Natural killer cell (primary cell): Measurements from ENCODE around the gene KLHL6. TPM values are rescaled to one million over a fixed set of nuclear protein-coding genes. Genes with fewer than 3 reads are reported as not detected.

Source experiments
- ATAC-seq, 3 donors: fragments of 150-1000 bp in 2 of 3; fragments of 200-7000 bp in 1 of 3; cut with Tn5 transposase; 1 replicate in 1 of 3; 2 replicates in 2 of 3; pipeline ENCODE4 v1.10.0; 2021; ENCODE audit warnings: mild to moderate bottlenecking in 2 of 3, moderate library complexity in 2 of 3
- DNase-seq, 2 donors: peaks; one replicate each; pipeline versions ENCODE4 v3.0.0 to v3.0.0-alpha.2; 2013 to 2021; ENCODE audit warnings: mixed read lengths in 1 of 2
- H3K27ac ChIP-seq: one replicate; pipeline ENCODE4 v1.5.1; 2013; ENCODE audit warnings: mild to moderate bottlenecking, low read length
- H3K27me3 ChIP-seq: one replicate; pipeline ENCODE4 v1.6.1; 2013; ENCODE audit warnings: low read length; ENCODE audit not compliant: control insufficient read depth, insufficient read depth
- H3K36me3 ChIP-seq: one replicate; pipeline ENCODE4 v1.6.1; 2013; ENCODE audit warnings: low read length; ENCODE audit not compliant: control insufficient read depth, insufficient read depth
- H3K4me1 ChIP-seq: one replicate; pipeline ENCODE4 v1.6.1; 2013; ENCODE audit warnings: low read length; ENCODE audit not compliant: control insufficient read depth, insufficient read depth
- H3K4me3 ChIP-seq: one replicate; pipeline ENCODE4 v1.5.1; 2013; ENCODE audit warnings: low read length
- H3K9me3 ChIP-seq: one replicate; pipeline ENCODE4 v1.6.1; 2013; ENCODE audit warnings: low read length; ENCODE audit not compliant: control insufficient read depth, insufficient read depth
- H3K27ac Mint-ChIP-seq, 2 donors: one replicate each; pipeline ENCODE4 v1.8.0; 2022; ENCODE audit warnings: mild to moderate bottlenecking in 2 of 2, mixed read lengths in 2 of 2, moderate library complexity in 1 of 2
- H3K27me3 Mint-ChIP-seq, 2 donors: one replicate each; pipeline ENCODE4 v1.8.0; 2022; ENCODE audit warnings: low read depth in 2 of 2, mixed read lengths in 2 of 2
- H3K36me3 Mint-ChIP-seq: one replicate; pipeline ENCODE4 v1.8.0; 2022; ENCODE audit warnings: mixed read lengths
- H3K4me1 Mint-ChIP-seq, 2 donors: one replicate each; pipeline ENCODE4 v1.8.0; 2022; ENCODE audit warnings: mixed read lengths in 2 of 2
- H3K4me3 Mint-ChIP-seq: one replicate; pipeline ENCODE4 v1.8.0; 2022; ENCODE audit warnings: mild to moderate bottlenecking, moderate library complexity, mixed read lengths
- H3K9me3 Mint-ChIP-seq, 2 donors: one replicate each; pipeline ENCODE4 v1.8.0; 2022; ENCODE audit warnings: mixed read lengths in 2 of 2
- CTCF ChIP-seq: fragments of 200-600 bp; IDR thresholded peaks from one replicate; pipeline ENCODE4 v1.8.0; 2022; ENCODE audit warnings: antibody characterized with exemption
- WGBS: methylation state at CpG from one replicate; pipeline ENCODE4 v1.1.7; 2013; ENCODE audit warnings: missing lambda C conversion rate; ENCODE audit not compliant: insufficient coverage; 5-methylcytosine and 5-hydroxymethylcytosine counted together
- intact Hi-C: fragments of 100-400 bp; cut with micrococcal nuclease; formaldehyde crosslinking; loops from one replicate; pipeline ENCODE4 v1.14.2; 2022
- total RNA-seq, 4 donors: library from RNA; stranded (reverse); fragments of 120-200 nt in 1 of 4; gene quantifications; one replicate each; pipeline versions ENCODE4 v1.2.3 to v1.2.4, GENCODE V29; 2013 to 2022

Gene KLHL6
- total RNA-seq, 3 donors from 2014 or later (not counting 1 experiment from before 2014, with no cell fraction given): 10.9 to 17.3 (median 13.6) TPM

GRCh38 chr3:183502237-183503181 lies 53.0 kb downstream of the KLHL6 start:
- Histone ChIP-seq H3K27me3 (no peaks in the 10 kb centered on the region), H3K27ac (no peak overlapping the region), H3K4me3 (no peak overlapping the region), H3K36me3 (peaks cover 36% of the 10 kb centered on the region), H3K4me1 (no peaks in the 10 kb centered on the region), H3K9me3 (no peaks in the 10 kb centered on the region)
- H3K27ac Mint-ChIP-seq: peak overlapping the region in 1 of 2 donors; percentile 18
- no peaks in the 10 kb centered on the region for H3K36me3 Mint-ChIP-seq
- WGBS: 95% methylated on average over 7 of the region's 7 CpGs
- no peak for TF ChIP-seq CTCF
- H3K4me1 Mint-ChIP-seq: peaks cover 5 to 6% of the 10 kb centered on the region in 2 donors
- H3K27me3 Mint-ChIP-seq: no peaks in the 10 kb centered on the region
- no peak for DNase-seq
- intact Hi-C loops: no loop called here
- no peak overlapping the region for H3K4me3 Mint-ChIP-seq
- peaks cover 0 to 6% of the 10 kb centered on the region in 2 donors for H3K9me3 Mint-ChIP-seq
- no peak for ATAC-seq

DNA sequence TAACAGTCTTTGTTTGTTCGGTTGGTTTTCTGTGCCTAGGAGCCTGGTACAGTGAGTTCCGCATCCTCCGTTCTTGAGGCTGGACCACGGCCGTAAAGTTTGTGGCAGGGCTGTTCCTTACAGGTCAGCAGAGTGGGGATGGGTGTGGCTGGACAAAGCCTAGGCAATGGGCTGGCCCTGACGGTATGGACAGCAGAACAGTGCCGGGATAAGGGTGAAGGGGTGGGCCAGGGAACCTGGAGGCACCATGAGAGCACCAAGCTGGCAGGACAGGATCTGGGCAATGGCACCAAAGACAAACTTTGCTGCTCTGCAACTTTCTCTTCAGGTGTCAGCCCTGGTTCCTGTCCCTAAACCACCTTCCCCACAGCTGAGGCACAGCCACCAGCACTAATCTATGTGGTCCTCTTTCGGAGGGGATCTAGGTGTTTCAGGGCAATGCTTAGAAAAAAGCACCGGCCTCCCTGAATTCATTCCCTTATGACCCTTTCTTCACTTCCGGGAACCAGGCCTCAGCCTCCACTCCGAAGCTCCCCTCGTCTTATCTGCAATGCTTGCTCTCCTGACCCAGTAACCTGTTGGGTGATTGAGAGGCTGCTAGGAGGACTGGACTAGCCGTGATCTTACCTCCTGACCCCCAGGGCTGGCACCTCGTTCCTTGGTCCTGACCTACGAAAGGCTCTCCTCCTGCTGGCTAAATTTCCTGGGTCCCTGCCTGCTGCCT lies 54.4 kb downstream of the KLHL6 start:
- Mint-ChIP-seq H3K4me3 (no peak overlapping the region), H3K4me1 (peaks cover 0 to 5% of the 10 kb centered on the region in 2 donors), H3K36me3 (no peaks in the 10 kb centered on the region), H3K9me3 (peaks cover 0 to 6% of the 10 kb centered on the region in 2 donors), H3K27ac (peak overlapping the region in 1 of 2 donors; percentile 11), H3K27me3 (no peaks in the 10 kb centered on the region)
- Histone ChIP-seq H3K9me3 (no peaks in the 10 kb centered on the region), H3K4me1 (no peaks in the 10 kb centered on the region), H3K27me3 (no peaks in the 10 kb centered on the region), H3K4me3 (no peak overlapping the region), H3K27ac (no peak overlapping the region), H3K36me3 (peaks cover 30% of the 10 kb centered on the region)
- intact Hi-C loops: no loop called here
- WGBS: 96% methylated on average over 15 of the region's 15 CpGs
- no peak for TF ChIP-seq CTCF
- no peak for DNase-seq
- ATAC-seq: no peak

- H3K27me3 Mint-ChIP-seq: no peaks in the 10 kb centered on the region
- DNase-seq (no peak), ATAC-seq (no peak)
- peaks cover 0 to 5% of the 10 kb centered on the region in 2 donors for H3K4me1 Mint-ChIP-seq
- H3K4me1 ChIP-seq: no peaks in the 10 kb centered on the region
- H3K4me3 Mint-ChIP-seq: no peak overlapping the region
- H3K36me3 Mint-ChIP-seq: no peaks in the 10 kb centered on the region
- no peaks in the 10 kb centered on the region for H3K27me3 ChIP-seq
- 92% methylated on average over 4 of the region's 4 CpGs for WGBS
- H3K27ac Mint-ChIP-seq: no peak overlapping the region
- peaks cover 24% of the 10 kb centered on the region for H3K36me3 ChIP-seq
- intact Hi-C loops: no loop called here
- no peaks in the 10 kb centered on the region for H3K9me3 ChIP-seq
- no peak overlapping the region for H3K4me3 ChIP-seq
- peaks cover 0 to 2% of the 10 kb centered on the region in 2 donors for H3K9me3 Mint-ChIP-seq
- no peak for TF ChIP-seq CTCF
- no peak overlapping the region for H3K27ac ChIP-seq
These were observed 55.2 kb downstream of the KLHL6 start for GRCh38 chr3:183500319-183500718.
